GM21528 (cell line): ENCODE data around the gene CST11.

ENCODE experiments used
- ATAC-seq: cut with Tn5 transposase; IDR thresholded peaks from one replicate; pipeline ENCODE4 v1.9.1; 2021; ENCODE audit warnings: mild to moderate bottlenecking, moderate library complexity; ENCODE audit not compliant: unreplicated experiment, low FRiP score

Gene CST11

GRCh38 chr20:23425129-23425528 lies 27.5 kb downstream of the CST11 start:
- ATAC-seq = no peak

DNA sequence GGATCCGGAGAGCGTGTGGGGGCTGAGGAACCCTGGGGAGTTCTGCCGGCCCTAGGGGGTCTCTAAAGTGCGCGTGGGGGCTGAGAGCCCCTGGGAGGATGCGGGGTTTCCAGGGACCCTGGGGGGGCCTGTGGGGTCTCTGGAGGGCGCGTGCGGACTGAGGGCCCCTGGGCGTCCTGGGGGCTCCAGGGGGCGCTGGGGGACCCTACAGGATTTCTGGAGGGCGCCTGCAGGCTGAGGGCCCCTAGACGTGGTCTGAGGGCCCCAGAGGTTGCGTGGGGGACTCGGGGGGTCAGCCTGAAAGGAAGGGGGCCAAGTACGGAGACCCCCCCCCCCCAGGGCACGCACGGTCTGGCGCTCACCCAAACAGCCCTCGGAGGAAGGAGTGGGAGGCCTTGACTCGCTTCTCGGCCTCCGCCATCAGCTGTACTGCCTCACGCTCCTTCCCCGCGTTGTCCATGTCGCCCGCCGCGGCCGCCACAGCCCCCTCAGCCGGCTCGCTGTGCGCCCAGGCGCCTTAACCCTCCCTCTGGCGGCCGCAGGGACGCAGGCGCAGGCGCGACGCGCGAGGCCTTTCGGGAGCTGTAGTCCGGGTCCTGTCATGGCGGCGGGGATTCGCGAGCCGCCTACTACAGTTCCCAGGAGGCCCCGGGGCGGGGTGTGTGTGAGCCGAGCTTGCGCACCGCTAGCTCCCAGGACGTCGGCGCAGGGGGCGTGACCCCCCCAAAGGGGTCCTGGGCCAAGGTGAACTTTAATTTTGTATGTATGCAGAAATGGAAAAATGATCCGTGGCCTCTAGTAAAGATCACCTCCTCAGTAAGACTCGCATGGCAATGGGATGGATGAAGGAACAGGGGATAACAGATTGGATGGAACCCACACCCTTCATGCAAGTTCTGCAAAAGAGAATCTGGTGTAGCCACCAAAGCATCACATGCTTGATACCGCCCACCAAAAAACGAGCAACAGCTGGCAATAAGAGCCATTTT lies 31.4 kb downstream of the CST11 start, which contains the start of gene NAPB:
Gene NAPB (minus strand): TSS at position 546 of the 989 bp plus-strand sequence. CDS start 86 bp downstream, at position 460.
- peak; percentile 97 for ATAC-seq

GRCh38 chr20:23419995-23420901 lies 32.4 kb downstream of the CST11 start:
- ATAC-seq = no peak

- ATAC-seq = no peak
Measured at GRCh38 chr20:23419657-23419994, 33.0 kb downstream of the CST11 start.

DNA sequence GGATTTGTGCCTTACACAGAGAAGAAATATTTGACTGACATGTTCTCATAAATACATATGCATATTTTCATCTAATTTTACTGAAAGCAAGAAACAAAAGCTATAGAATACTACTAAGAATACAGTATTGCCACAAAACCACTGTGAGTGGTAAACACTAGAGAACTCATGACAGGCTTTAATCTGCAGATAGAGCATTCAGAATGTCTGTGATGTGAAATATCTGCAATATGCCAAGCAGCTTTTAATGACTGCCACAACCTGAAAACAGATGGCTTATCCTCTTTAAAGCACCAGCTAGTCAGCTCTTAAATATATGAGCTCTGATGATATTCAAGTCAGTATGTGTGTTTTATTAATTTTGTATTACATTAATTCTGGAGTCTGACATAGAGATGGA lies 34.8 kb downstream of the CST11 start:
- no peak for ATAC-seq

GRCh38 chr20:23415959-23416583 lies 36.6 kb downstream of the CST11 start:
- ATAC-seq = no peak

- ATAC-seq = no peak
Measured at GRCh38 chr20:23415555-23415954, 37.1 kb downstream of the CST11 start.

- no peak for ATAC-seq
Measured at GRCh38 chr20:23414526-23415188, 38.0 kb downstream of the CST11 start.

DNA sequence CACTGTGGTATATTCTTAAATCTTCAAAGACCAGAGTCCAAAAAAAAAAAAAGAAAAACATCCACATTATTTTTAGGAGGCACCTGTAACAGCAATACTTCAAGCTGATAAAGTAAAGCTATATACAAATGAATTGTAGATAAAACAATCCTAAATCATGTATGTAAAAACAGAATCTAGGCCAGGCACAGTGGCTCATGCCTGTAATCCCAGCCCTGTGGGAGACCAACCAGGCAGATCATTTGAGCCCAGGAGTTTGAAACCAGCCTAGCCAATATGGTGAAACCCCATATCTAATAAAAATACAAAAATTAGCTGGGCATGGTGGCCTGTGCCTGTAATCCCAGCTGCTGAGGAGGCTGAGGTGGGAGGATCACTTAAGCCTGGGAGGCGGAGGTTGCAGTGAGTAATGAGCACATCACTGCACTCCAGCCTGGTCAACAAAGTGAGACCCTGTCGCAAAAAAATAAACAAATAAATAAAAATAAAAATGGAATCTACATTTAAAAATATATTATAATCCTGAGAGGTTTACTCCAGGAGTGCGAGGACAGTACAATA lies 38.7 kb downstream of the CST11 start:
- ATAC-seq = no peak

DNA sequence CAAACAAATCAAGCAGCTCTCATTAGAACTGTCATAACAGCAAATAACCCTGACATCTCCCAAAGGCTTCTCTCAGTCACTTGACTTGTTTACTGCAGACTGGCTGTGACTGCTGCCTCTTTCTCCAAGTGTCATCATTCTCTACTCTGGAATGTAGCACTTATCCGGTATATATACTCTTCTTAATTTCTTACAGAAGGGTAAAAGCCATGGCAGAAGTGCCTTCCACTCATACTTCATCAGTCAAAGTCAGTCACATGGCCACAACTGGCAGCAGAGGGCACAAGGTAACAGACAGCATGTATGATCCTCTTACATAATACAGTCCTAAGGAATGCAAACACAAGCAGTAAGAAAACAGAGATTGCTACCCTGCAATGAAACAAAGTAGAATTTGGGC lies 40.6 kb downstream of the CST11 start:
- no peak for ATAC-seq

DNA sequence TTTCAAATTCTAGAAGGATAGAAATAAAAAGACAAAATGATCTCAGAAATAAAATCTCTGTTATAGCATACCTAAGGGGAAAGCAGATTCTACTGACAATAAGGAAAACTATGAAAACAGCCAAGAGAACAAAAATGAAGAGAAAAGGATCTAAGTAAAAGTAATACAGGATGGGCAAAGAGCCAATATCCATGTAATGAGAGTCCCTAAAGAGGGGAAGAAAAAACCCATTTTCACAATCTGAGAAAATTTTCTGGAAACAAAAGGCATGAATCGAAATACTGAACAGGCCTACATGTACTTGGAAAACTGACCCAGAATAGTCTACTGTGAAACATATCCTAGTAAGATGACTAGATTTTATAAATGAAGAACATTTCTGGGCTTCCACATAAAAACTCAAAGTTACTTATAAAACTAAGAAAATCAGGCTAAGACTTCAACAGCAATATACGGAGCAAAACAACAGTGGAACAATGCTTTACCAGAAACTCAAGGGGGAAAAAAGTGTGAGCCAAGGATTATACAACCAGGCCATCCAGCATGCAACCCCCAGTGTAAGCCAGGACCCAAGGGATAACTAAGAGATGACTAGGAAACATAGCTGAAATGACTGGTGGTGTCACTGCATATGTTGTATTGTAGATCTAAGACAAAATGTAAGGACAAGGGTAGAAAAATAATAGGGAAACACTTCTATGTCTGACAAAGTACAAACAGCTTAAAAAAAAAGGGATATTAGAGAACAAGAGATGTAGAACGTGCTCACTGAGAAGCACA lies 41.6 kb downstream of the CST11 start:
- ATAC-seq = no peak

DNA sequence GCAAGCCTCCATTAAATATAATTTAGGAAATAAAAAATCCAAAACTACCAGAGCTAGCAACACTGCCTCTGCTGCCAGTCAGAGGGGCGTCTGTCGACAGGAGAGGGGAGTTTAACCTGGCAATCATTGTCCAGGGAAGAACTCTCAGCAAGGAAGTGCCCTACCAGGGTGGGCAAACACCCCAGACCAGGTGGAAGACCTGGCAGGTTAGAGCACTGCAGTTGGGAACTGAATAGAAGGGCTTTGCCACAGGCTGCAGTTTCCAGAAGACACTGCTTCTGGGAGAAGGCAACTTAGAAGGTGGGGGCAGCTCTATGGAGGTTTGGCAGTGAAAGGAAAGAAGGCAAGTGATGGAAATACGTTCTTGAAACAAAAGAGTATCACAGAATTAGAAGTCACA lies 42.9 kb downstream of the CST11 start:
- no peak for ATAC-seq

- no peak for ATAC-seq
Measured at GRCh38 chr20:23408957-23409356, 43.7 kb downstream of the CST11 start.

GRCh38 chr20:23407781-23408464 lies 44.8 kb downstream of the CST11 start:
- ATAC-seq = peak; percentile 81

DNA sequence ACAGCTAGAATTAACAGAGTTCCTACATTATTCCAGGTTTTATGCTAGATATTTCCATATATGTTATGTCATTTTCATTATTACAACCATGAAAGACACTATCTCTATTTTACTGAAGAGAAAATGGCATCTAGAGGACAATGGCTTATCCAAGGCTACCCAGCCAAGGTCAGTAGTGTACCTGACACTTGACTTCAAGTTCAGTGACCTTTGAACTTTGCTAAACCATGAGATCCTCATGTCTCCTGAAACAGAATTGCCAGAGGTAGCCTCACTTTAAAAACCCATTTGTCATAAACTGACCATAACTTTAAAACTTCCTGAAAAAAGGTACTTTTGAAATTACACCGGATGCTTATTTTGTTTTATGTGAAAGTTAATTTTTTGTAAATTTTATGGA lies 45.8 kb downstream of the CST11 start:
- ATAC-seq = no peak

- ATAC-seq = no peak
Measured at GRCh38 chr20:23404196-23404595, 48.5 kb downstream of the CST11 start.

GRCh38 chr20:23403751-23404150 lies 48.9 kb downstream of the CST11 start:
- no peak for ATAC-seq

- no peak for ATAC-seq
Measured at GRCh38 chr20:23401051-23401450, 51.6 kb downstream of the CST11 start.
